Esophagus muscularis mucosa (tissue), 3 donors: ENCODE measurements around the gene MYO16.

Source experiments
- POLR2A ChIP-seq: fragments of 450-650 bp; IDR thresholded peaks from one replicate; pipeline ENCODE4 v1.6.1; 2017; ENCODE audit warnings: antibody characterized with exemption, moderate library complexity, mild to moderate bottlenecking, low read depth
- TF ChIP-seq, protein P1 (sequence below), 3 experiments: fragments of 200-600 bp in 2 of 3; fragments of 450-650 bp in 1 of 3; sonication (generic) in 2 of 3; IDR thresholded peaks; one replicate each; pipeline ENCODE4 v1.5.1; 2017 to 2019; ENCODE audit warnings: antibody characterized with exemption in 3 of 3, mild to moderate bottlenecking in 2 of 3, moderate library complexity in 1 of 3

DNA sequence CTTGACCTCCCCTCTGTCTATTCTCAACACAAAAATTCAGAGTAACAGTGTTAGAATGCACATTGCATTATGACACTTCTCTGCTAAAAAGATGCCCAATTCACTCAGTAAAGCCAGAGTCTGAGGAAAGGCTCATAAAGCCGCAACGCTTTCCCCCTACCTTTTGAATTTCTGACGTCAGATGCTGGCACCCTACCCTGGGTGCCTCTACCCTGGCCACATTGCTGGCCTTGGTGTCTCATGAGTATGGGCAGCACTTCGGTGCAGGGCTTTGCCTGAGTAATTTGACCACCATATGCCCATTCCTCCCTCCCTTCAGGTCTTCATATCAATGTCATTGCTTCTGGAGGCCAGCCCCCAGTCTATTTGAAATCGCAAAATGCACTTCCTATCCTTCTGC, 229.3 kb downstream of the MYO16 start:
- TF ChIP-seq, protein P1, sequence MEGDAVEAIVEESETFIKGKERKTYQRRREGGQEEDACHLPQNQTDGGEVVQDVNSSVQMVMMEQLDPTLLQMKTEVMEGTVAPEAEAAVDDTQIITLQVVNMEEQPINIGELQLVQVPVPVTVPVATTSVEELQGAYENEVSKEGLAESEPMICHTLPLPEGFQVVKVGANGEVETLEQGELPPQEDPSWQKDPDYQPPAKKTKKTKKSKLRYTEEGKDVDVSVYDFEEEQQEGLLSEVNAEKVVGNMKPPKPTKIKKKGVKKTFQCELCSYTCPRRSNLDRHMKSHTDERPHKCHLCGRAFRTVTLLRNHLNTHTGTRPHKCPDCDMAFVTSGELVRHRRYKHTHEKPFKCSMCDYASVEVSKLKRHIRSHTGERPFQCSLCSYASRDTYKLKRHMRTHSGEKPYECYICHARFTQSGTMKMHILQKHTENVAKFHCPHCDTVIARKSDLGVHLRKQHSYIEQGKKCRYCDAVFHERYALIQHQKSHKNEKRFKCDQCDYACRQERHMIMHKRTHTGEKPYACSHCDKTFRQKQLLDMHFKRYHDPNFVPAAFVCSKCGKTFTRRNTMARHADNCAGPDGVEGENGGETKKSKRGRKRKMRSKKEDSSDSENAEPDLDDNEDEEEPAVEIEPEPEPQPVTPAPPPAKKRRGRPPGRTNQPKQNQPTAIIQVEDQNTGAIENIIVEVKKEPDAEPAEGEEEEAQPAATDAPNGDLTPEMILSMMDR (IDR thresholded peaks at IDR 0.05): no peak
- TF ChIP-seq POLR2A: no peak
